ENCODE results near the gene GOT2. TPM values are rescaled to one million over a fixed set of nuclear protein-coding genes. Genes with fewer than 3 reads are reported as not detected.
"Not testable (repeated sequence)": the region's sequence is repeated elsewhere in the genome, so short reads cannot be mapped to it uniquely, and the experiment has no call there.

GOT2 gene
- 54.0 TPM for polyA plus RNA-seq (ENCODE audit: insufficient read length)

- peak; percentile 87 for DNase-seq
Measured at GRCh38 chr16:58733671-58734458, at the start of gene GOT2. TSS of gene GOT2 (minus strand) at chr16:58734316. CDS start at chr16:58734228, 88 bp downstream.

DNA sequence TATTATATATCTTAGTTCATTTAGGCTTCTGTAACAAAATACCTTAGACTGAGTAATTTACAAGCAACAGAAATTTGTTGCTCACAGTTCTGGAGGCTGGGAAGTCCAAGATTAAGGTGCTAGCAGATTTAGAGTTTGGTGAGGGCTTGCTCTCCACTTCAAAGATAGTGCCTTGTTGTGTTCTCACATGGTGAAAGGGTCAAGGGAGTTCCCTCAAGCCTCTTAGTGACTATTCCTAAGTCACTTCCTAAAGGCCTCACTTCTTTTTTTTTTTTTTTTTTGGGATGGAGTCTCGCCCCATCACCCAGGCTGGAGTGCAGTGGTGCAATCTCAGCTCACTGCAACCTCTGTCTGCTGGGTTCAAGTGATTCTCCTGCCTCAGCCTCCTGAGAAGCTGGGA, 45.2 kb upstream of the GOT2 start:
- DNase-seq = not testable (repeated sequence)

GRCh38 chr16:58773870-58774269, 39.8 kb upstream of the GOT2 start:
- no peak for DNase-seq

DNA sequence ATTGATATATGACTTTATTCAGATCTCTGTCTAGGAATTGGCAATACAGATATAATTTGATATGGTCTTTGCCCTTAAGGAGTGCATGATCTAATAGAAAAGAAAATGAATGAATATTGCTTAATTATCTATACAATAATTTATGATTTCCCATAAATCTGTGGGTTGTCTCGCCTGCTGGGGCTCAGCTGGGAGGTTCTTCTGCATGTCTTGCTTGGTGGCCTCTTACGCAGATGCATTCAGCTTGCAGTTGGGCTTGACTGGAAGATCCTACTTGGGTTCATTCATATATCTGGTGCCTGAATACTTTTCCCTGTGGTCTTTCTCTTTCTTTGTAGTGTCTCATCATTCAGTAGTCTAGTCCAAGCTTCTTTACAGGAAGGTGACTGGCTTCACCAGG, 34.0 kb upstream of the GOT2 start:
- no peak for DNase-seq

DNA sequence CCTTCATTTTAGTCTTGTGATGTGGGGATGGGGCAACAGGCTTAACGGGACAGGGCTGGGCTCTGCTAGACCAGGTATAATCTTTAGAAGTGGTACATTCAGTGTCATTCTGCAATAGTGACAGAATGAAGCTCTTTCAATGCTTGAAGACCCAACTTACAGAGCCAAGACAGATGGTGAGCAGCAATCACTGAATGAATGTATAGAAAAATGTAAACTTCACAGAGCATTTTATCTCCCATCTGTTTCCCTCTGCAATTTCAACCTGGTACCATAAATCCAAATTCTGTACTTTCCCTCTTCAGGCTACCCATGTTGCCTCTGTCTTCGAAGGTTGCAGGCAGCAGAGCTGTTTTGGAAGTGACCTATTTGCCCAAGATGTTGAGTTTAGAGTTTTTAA, 33.5 kb upstream of the GOT2 start:
- no peak for DNase-seq

GRCh38 chr16:58756650-58757332, 22.7 kb upstream of the GOT2 start:
- DNase-seq = no peak

- DNase-seq = peak; percentile 52
Measured at GRCh38 chr16:58755989-58756649, 22.0 kb upstream of the GOT2 start.

- DNase-seq = no peak
Measured at GRCh38 chr16:58753711-58754134, 19.6 kb upstream of the GOT2 start.

- DNase-seq = no peak
Measured at GRCh38 chr16:58744497-58744896, 10.4 kb upstream of the GOT2 start.

GRCh38 chr16:58741976-58742375, 7.9 kb upstream of the GOT2 start:
- no peak for DNase-seq

GRCh38 chr16:58741166-58741565, 7.0 kb upstream of the GOT2 start:
- DNase-seq = no peak

DNA sequence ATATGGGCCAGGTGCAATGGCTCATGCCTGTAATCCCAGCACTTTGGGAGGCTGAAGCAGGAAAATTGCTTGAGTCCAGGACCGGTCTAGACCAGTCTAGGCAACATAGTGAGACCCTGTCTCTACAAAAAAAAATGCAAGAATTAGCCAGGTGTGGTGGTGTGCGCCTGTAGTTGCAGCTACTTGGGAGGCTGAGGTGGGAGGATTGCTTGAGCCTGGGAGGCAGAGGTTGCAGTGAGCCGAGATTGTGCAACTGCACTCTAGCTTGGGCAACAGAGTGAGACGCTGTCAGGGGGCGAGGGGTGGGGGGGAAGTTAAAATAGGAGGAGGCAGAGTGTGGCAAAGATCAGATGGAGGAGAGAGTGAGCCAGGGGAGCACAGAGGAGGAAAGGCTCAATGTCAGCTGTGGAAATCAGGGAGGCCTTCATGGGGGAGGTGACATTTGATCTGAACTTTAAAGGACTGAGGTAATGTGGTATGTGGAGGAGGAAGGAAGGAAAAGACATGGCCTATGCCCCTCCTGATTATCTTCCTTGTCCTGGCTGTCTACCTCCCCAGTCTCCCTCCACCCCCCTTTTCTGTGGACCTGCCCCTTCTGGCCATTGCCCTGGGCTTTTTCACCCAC, 4.7 kb upstream of the GOT2 start:
- DNase-seq = no peak

DNA sequence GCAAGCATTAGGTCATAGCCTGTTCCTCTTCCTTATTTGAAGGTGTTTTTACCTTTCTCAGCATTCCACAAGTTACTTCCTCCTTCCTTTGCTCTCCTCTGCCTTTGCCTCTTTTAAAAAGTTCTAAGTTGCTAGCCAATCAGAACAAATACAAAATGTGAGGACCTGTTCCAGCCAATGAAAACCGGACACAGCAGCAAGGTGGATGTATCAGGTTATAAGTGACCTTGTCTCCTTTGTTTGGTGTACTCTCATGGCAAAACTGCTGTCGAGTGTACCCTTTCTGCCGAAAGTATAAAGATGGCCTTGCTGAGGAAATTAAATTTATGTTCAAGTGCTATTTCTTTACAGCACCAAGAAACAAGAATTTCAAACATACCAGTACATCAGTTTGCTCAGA, 2.2 kb upstream of the GOT2 start:
- DNase-seq = not testable (repeated sequence)

DNA sequence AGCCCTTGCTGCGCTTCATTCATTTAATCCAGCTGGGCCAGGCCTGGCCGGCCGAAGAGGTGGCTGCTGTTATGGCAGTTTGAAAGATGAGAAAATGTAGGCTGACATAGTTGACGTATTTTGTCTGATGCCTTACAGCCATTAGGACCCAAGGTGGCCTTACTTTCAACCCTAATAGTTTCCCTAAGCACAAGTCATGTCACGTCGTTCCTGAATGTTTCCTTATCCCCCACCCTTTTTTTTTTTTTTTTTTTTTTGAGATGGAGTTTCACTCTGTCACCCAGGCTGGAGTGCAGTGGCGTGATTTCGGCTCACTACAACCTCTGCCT, 307 bp upstream of the GOT2 start:
- no peak for DNase-seq

DNA sequence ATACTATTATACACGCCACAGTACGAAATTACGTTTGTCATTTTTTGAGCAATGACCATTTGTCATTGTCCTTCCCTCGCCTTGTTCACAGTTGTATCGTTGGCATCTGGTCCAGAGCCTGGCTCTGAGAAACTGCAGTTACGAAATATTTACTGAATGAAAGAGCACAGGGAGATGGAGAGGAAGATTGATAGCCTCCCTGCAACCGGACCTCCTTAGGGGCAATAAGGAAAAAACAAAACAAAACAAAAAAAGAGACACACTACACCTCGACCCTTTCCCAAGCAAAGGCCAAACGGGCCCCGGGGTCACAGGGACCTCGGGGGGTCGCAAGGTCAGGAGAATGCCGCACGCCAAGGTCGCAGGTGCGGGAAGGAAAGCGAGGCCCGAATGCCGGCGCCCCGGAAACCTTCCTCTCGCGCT, 857 bp downstream of the GOT2 start:
- peak; percentile 2 for DNase-seq

DNA sequence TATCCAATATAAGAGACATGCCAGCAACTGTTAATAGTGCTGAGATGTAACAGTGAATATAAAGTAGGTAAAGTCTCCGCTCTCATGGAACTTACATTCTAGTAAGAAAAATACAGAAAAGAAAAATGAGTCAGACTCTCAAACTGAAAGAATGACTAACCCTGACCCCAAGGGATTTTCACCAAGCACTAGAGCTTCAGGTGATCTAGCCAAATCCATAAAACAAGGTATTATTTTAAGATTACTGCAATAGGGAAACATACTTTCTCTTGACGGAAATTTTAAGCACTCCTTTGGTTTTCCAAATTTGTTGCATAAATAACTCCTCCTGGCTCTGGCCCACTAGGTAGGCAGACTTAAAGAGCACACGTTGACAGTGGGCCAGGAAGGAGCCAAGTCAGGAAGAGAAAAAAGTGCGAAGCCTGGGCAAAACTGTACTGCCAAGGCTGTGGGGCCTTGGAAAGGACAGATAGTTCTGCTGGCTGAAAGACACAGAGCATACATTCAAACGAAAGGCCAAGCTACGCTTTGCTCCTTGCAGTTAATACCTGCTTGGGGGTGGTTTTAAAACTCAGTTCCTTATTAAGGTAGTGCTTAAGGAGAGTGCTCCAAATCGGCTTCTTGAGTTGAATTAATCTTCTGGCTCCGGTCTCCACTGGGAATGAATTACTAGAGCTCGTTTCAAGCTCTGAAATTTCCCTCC, 1.4 kb downstream of the GOT2 start:
- peak; percentile 15 for DNase-seq

DNA sequence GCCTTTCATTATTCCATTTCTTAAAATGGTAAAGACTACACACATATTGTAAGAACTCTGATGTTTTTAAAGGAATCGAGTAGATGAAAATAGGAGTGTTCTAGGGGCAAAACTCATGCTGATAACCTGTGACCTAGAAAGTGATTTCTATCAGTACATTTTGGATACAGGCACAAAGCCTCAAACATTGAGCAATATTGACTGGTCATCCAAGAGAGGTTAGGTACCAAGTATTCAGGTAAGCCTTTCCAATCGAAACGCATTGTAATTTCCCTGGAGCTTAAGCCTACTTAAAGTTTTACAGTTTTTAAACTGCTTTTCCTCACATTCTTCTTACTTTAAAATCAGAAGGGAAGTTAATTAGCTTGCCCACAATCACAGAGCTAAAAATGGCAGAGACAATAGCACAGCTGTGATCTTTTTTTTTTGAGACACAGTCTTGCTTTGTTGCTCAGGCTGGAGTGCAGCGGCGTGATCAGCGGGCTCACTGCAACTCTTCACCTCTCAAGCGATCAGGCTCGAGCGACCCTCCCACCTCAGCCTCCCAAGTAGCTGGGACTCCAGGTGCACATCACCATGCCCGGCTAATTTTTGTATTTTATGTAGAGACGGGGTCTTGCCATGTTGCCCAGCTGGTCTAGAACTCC, 3.3 kb downstream of the GOT2 start:
- no peak for DNase-seq

- no peak for DNase-seq
Measured at GRCh38 chr16:58727796-58728568, 6.1 kb downstream of the GOT2 start.

DNA sequence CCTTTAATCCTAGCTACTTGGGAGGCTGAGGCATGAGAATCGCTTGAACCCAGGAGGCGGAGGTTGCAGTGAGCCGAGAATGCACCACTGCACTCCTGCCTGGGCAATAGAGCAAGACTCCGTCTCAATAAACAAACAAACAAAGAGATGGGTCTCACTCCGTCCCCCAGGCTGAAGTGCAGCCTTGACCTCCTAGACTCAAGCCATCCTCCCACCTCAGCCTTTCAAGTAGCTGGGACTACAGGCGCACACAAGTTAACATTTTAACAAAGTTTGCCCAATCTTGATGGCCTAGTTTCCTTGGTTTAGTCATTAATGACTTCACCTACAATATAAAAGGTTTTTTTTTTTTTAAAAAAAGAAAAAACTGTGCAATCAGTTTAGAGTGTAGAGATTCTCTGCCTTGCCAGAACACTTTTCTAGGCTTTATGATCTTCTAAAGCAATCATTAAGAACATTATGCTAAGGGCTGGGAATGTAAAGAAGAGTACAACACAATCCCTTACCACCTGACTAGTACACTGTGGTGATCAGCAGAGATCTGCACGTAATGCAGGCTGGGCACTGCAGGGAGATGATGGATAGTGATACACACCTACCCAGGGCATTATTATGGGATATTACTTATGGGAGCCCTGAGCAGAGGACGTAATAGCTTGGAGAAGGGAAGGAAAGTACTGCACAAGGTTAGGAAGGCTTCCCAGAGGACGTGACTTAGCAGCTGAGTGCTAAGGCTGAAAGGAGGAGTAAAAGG, 6.9 kb downstream of the GOT2 start:
- DNase-seq = no peak

GRCh38 chr16:58723109-58723508, 11.0 kb downstream of the GOT2 start:
- no peak for DNase-seq
